Right cardiac atrium (tissue), 5 donors: ENCODE measurements around the gene ARMC9. TPM values are rescaled to one million over a fixed set of nuclear protein-coding genes. Genes with fewer than 3 reads are reported as not detected.
A peak's percentile ranks its signal among the peaks of the same experiment; 100 is the strongest.
"Not testable (repeated sequence)": the region's sequence is repeated elsewhere in the genome, so short reads cannot be mapped to it uniquely, and the experiment has no call there.

Experiments
- ATAC-seq, 2 donors: fragments of 200-7000 bp; cut with Tn5 transposase; one replicate each; pipeline versions ENCODE4 v1.8.0 to v1.9.1; 2020; ENCODE audit warnings: moderate library complexity in 2 of 2, mild to moderate bottlenecking in 1 of 2
- DNase-seq, 3 donors: peaks; one replicate each; pipeline ENCODE4 v3.0.0-alpha.2; 2020
- H3K27ac ChIP-seq: one replicate; pipeline ENCODE4 v1.5.1; 2013; ENCODE audit warnings: mild to moderate bottlenecking, low read length, control low read depth, moderate library complexity
- H3K27me3 ChIP-seq: one replicate; pipeline ENCODE4 v1.6.1; 2013; ENCODE audit not compliant: control insufficient read depth, insufficient read depth
- H3K4me1 ChIP-seq: one replicate; pipeline ENCODE4 v1.6.1; 2013; ENCODE audit warnings: low read length; ENCODE audit not compliant: control insufficient read depth, insufficient read depth
- H3K4me3 ChIP-seq: one replicate; pipeline ENCODE4 v1.5.1; 2013; ENCODE audit warnings: low read length, control low read depth
- H3K9me3 ChIP-seq: one replicate; pipeline ENCODE4 v1.6.1; 2013; ENCODE audit warnings: low read length; ENCODE audit not compliant: control insufficient read depth
- WGBS: extraction: QIAGEN DNeasy Blood & Tissue Kit; methylation state at CpG from one replicate; pipeline ENCODE4 v1.1.7; 2013; 5-methylcytosine and 5-hydroxymethylcytosine counted together
- intact Hi-C, 4 donors: fragments of 100-400 bp; cut with DNase I; formaldehyde crosslinking; loops; one replicate each; pipeline versions ENCODE4 v1.11.0 to v1.14.0; 2022 to 2023
- polyA plus RNA-seq: library from polyadenylated mRNA; stranded (reverse); fragments of 200-250 nt; gene quantifications from one replicate; pipeline ENCODE4 v1.2.3, GENCODE V29; 2013
- total RNA-seq, 4 donors: library from RNA; stranded (reverse); fragmentation: NEBNext Ultra II Directional; extraction: Animal tissue kit (Norgen Biotek cat#: 25700); gene quantifications; one replicate each; pipeline ENCODE4 v1.2.1, GENCODE V29; 2021
- donor health status: healthy with polysubstance abuse.
- donor health status: DM: no; HTN: yes; CAD: no.
- donor health status: DM: no; HTN: no; CAD: no.
- donor health status: DM: no; HTN: yes; CAD: no; lungs with severe emphysema.
- donor health status: DM: yes; HTN: yes; CAD: no.

ARMC9 gene
- total and polyA plus RNA-seq, 5 donors = 1.3 to 6.8 (median 3.8) TPM

DNA sequence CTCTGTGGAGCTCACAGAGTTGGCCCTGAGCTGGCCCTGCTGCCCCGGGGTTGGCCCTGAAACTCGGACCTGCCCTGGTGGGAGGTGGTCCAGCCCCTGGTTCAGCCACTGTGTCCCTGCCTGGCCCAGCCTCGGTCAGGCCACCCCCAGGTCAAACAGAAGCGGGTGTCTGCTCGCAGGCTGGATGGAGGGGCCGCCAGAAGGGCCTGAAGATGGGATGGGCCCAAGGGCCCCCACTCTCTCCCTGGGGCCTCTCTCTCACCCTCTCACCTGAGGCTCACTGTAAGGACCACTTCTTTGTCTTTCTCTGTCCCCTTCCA is 172.0 kb downstream of the ARMC9 start:
- Histone ChIP-seq H3K27ac (no peak overlapping the region), H3K27me3 (no peaks in the 10 kb centered on the region), H3K4me1 (no peaks in the 10 kb centered on the region), H3K4me3 (no peak overlapping the region), H3K9me3 (no peaks in the 10 kb centered on the region)
- intact Hi-C loops = no loop called here
- ATAC-seq (peak in 1 of 2 donors; percentile 19), DNase-seq (no peak)
- 88% methylated on average over 6 of the region's 6 CpGs for WGBS

- H3K9me3 ChIP-seq = no peaks in the 10 kb centered on the region
- 75% methylated on average over 21 of the region's 21 CpGs for WGBS
- no peaks in the 10 kb centered on the region for H3K27me3 ChIP-seq
- intact Hi-C loops = no loop called here
- peak in 1 of 3 donors; percentile 39 for DNase-seq
- no peak overlapping the region for H3K27ac ChIP-seq
- H3K4me3 ChIP-seq = no peak overlapping the region
- no peaks in the 10 kb centered on the region for H3K4me1 ChIP-seq
- peak; percentile 24 to 41 for ATAC-seq
These were observed 172.5 kb downstream of the ARMC9 start for GRCh38 chr2:231370749-231371429.

DNA sequence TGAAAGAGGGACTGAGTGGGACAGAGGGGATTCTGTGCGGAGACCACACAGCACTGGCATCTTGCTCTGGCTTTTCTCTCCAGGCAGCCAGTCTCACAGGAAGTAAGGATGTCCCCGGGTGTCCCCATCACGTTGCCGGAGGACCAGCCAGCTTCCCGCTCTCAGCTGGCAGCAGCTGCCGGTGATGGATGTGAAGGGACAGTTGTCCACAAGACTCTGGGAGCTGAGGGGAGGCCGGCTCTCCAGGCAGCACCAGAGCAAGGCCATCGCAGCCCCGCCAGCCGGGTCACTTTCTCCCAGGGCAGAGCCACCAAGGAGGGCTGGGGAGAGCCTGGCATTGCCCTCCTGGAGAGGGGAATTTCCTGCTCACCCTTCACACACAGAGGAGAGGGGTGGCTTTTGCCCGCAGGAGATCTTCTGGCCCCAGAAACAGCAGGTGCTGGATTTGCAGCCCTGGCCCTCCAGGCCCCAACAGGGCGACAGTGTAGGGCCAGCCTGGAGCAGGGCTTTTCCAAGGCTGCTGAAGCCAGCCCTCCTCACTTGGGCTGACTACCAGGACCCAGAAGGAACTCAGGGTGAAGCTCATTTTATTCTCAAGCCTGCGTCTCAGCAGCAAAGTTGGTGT is 173.1 kb downstream of the ARMC9 start:
- 71% methylated on average over 13 of the region's 13 CpGs for WGBS
- Histone ChIP-seq H3K27ac (no peak overlapping the region), H3K27me3 (no peaks in the 10 kb centered on the region), H3K9me3 (no peaks in the 10 kb centered on the region), H3K4me1 (no peaks in the 10 kb centered on the region), H3K4me3 (no peak overlapping the region)
- ATAC-seq (peak; percentile 18 to 38), DNase-seq (peak in 1 of 3 donors; percentile 57)
- intact Hi-C loops = no loop called here

DNA sequence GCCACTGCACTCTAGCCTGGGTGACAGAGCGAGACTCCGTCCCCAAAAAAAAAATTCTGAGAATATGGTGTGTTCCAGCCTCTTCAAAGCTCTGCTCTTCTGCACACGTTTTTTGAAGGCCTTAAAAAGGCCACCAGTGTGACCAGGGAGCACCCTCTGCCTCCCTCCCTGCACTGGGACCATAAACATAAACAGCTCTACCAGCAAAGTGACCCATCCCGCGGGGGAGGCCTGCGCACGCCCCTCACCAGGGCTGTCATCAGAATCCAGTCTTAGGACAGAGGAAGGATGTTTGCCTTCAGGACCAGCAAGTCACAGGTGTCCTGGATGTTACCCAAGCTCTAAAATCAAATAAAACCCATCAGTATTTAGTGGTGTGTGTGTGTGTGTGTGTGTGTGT is 173.9 kb downstream of the ARMC9 start:
- Histone ChIP-seq H3K27me3 (no peaks in the 10 kb centered on the region), H3K4me1 (no peaks in the 10 kb centered on the region), H3K4me3 (no peak overlapping the region), H3K9me3 (no peaks in the 10 kb centered on the region), H3K27ac (no peak overlapping the region)
- WGBS = 90% methylated on average over 7 of the region's 7 CpGs
- ATAC-seq (no peak), DNase-seq (peak in 1 of 3 donors; percentile 18)
- intact Hi-C loops = no loop called here

GRCh38 chr2:231373184-231373583 is 174.8 kb downstream of the ARMC9 start:
- no peaks in the 10 kb centered on the region for H3K27me3 ChIP-seq
- ATAC-seq (no peak), DNase-seq (no peak)
- H3K4me3 ChIP-seq = no peak overlapping the region
- H3K27ac ChIP-seq = no peak overlapping the region
- intact Hi-C loops = no loop called here
- H3K4me1 ChIP-seq = no peaks in the 10 kb centered on the region
- 69% methylated on average over 8 of the region's 8 CpGs for WGBS
- H3K9me3 ChIP-seq = no peaks in the 10 kb centered on the region

GRCh38 chr2:231373786-231374349 is 175.4 kb downstream of the ARMC9 start:
- WGBS = 82% methylated on average over 9 of the region's 9 CpGs
- Histone ChIP-seq H3K27ac (no peak overlapping the region), H3K4me1 (no peaks in the 10 kb centered on the region), H3K27me3 (no peaks in the 10 kb centered on the region), H3K9me3 (no peaks in the 10 kb centered on the region), H3K4me3 (no peak overlapping the region)
- intact Hi-C loops = no loop called here
- DNase-seq (peak in 1 of 3 donors; percentile 14), ATAC-seq (no peak)

DNA sequence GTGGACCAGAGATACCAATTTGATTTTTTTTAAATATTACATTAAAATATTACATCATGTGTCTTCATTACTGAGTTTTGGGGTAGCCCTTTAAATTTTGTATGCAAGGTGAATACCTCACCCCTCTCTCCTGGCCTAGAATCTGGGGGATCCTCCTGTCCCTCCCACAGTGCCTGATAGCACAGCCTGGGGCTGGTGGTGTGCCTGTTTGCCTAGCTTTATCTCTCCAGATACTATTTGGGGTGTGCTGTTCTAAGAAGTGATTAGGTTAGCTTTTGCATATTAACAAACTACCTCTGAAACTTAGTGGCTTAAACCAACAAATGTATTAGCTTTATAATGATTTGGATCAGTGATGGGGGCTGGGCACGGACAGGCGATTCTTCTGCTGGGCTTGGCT is 176.3 kb downstream of the ARMC9 start:
- no peaks in the 10 kb centered on the region for H3K4me1 ChIP-seq
- H3K9me3 ChIP-seq = no peaks in the 10 kb centered on the region
- ATAC-seq (no peak), DNase-seq (no peak)
- no peak overlapping the region for H3K27ac ChIP-seq
- H3K4me3 ChIP-seq = no peak overlapping the region
- H3K27me3 ChIP-seq = no peaks in the 10 kb centered on the region
- 92% methylated on average over 2 of the region's 2 CpGs for WGBS
- intact Hi-C loops = no loop called here

DNA sequence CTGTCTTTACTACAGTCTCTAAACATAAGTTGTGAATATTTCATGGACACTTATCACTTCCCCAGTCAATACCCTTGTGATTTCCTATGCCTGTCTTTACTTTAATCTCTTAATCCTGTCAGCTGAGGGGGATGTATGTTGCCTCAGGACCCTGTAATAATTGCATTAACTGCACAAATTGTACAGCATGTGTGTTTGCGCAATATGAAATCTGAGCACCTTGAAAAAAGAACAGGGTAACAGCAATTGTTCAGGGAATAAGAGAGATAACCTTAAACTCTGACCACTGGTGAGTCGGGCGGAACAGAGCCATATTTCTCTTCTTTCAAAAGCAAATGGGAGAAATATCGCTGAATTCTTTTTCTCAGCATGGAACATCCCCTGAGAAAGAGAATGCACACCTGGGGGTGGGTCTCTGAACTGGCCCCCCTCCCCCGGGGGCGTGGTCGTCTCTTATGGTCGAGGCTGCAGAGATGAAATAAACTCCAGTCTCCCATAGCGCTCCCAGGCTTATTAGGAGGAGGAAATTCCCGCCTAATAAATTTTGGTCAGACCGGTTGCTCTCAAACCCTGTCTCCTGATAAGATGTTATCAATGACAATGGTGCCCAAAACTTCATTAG is 177.7 kb downstream of the ARMC9 start:
- 50% methylated on average over 11 of the region's 11 CpGs for WGBS
- H3K27ac ChIP-seq, H3K9me3 ChIP-seq, H3K4me1 ChIP-seq, H3K4me3 ChIP-seq, intact Hi-C loops, DNase-seq, H3K27me3 ChIP-seq, ATAC-seq: not testable (repeated sequence)

DNA sequence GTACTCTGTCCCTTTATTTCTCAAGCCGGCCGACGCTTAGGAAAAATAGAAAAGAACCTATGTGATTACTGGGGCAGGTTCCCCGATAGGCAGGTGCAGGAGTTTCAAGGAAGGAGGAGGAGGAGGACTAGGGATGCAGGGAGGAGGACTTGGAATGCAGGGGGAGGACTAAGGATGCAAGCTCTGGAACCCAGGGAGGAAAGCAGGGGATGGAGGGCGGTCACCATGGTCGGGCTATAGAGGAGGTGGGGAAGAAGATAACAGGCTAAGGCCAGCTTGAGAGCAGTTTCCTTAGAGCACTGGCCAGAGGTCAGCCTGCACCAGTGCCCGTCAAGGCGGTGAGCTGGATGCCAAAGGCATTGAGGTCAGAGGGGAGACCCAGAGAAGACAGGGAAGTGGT is 178.4 kb downstream of the ARMC9 start:
- Histone ChIP-seq H3K4me3 (no peak overlapping the region), H3K9me3 (no peaks in the 10 kb centered on the region), H3K4me1 (no peaks in the 10 kb centered on the region), H3K27me3 (no peaks in the 10 kb centered on the region), H3K27ac (no peak overlapping the region)
- ATAC-seq = no peak
- no peak for DNase-seq
- intact Hi-C loops = no loop called here
- WGBS = 63% methylated on average over 8 of the region's 8 CpGs

GRCh38 chr2:231378026-231378722 is 179.7 kb downstream of the ARMC9 start:
- Histone ChIP-seq H3K4me1 (no peaks in the 10 kb centered on the region), H3K27me3 (no peaks in the 10 kb centered on the region), H3K9me3 (no peaks in the 10 kb centered on the region), H3K27ac (no peak overlapping the region), H3K4me3 (no peak overlapping the region)
- intact Hi-C loops = no loop called here
- no peak for DNase-seq
- peak in 1 of 2 donors; percentile 70 for ATAC-seq
- 72% methylated on average over 13 of the region's 13 CpGs for WGBS
